NCI-H1417 treated with DMSO at 0.1 percent for 48 hours (cell line): ENCODE measurements around the gene TRIM9.

ENCODE experiments used
- DNase-seq: peaks from one replicate; lab custom pipeline; 2025; lab: John Stamatoyannopoulos, UW

Gene TRIM9

GRCh38 chr14:51093371-51094281, 1.3 kb downstream of the TRIM9 start:
- DNase-seq: peak; percentile 37

GRCh38 chr14:51092965-51093364, 1.9 kb downstream of the TRIM9 start:
- DNase-seq: no peak

- DNase-seq: no peak
Observed at GRCh38 chr14:51089278-51089677, 5.6 kb downstream of the TRIM9 start.

- DNase-seq: no peak
Observed at GRCh38 chr14:51087031-51087441, 7.9 kb downstream of the TRIM9 start.

GRCh38 chr14:51086044-51086443, 8.9 kb downstream of the TRIM9 start:
- DNase-seq: no peak

DNA sequence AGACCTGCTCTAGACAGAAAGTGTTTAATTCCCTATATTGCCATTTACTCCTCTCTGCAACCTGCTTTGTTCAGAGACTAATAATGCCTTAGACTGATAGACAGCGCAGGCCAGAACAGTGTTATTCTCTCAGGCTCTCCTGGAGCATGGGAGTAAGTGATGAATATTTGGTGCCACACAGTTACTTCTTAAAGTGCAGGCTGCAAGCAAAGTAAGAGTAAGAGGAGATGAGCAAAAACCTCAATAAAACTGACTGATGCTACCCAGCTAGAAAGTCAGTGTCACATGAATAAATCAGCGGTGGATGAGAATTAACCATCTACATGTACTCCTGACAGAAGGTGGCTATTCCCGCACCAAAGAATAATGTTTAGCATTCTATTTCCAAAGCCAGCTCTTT, 9.9 kb downstream of the TRIM9 start:
- DNase-seq: no peak

DNA sequence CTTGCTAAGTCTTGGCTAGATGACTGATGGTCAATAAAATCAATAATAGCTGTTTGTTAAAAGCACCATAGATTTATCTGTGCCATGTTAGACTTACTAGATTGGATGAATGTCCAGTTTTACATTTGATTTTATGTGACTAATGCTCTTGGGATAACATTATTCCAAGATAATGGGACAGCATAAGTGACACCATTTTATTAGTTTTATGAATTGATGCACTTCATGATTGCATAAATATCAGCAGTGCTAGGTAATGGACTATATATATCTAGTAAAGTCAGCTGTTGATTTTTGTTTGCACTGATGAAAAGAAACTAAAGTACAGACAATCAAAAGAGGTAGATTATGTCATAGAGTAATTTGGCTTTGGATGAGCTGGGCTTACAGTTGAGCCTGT, 10.4 kb downstream of the TRIM9 start:
- DNase-seq: no peak

DNA sequence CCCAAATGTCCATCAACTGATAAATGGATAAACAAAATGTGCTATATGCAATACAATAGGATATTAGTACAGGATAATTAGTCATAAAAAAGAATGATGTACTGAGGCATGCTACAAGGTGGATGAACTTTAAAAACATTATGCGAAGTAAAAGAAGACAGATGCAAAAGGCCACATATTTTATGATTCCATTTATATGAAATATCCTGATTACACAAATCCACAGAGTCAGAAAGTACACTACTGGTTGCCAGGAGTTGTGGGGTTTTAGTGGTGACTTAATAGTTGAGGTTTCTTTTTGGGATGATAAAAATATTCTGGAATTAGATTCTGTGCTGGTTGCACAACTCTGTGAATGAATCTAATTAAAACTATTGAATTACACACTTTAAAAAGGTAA, 12.6 kb downstream of the TRIM9 start:
- no peak for DNase-seq

GRCh38 chr14:51081712-51082111, 13.2 kb downstream of the TRIM9 start:
- no peak for DNase-seq

DNA sequence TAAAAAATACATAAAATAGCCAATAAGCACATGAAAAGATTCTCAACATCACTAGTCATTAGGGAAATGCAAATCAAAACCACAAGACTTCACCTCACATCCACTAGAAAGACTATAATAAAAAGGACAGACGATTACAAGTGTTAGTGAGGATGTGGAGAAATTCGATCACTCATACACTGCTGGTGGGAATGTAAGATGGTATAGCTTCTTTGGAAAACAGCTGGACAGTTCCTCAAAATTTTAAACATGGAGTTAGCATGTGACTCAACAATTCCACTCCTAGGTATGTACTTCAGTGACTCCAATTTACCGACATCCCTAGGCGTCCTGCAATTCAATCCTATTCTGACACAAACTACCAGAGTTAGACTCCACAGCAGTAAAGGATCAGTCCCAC, 13.7 kb downstream of the TRIM9 start:
- DNase-seq: no peak

- DNase-seq: no peak
Observed at GRCh38 chr14:51080645-51081044, 14.3 kb downstream of the TRIM9 start.

- no peak for DNase-seq
Observed at GRCh38 chr14:51079489-51079888, 15.4 kb downstream of the TRIM9 start.

GRCh38 chr14:51079085-51079484, 15.8 kb downstream of the TRIM9 start:
- DNase-seq: no peak

- no peak for DNase-seq
Observed at GRCh38 chr14:51074701-51075385, 20.1 kb downstream of the TRIM9 start.

DNA sequence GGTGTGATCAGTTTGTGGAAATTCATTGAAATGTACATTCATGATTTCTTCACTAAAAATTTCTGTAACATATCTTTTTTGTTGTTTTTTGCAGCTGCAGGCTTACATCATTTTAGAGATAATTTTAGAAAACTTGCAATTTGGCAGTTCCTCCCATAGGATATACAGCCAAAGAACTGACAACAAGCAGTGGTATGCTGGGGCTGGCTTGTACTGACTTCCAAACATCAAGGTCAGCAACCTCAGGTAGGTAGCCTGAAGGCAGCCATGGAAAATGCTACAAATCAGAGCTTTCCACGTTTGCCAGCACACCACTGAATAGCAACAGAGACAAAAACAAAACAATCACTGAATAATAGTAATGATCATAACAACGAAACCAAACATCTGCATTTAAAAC, 21.2 kb downstream of the TRIM9 start:
- no peak for DNase-seq

GRCh38 chr14:51072976-51073375, 21.9 kb downstream of the TRIM9 start:
- no peak for DNase-seq

GRCh38 chr14:51071857-51072256, 23.0 kb downstream of the TRIM9 start:
- DNase-seq: no peak

DNA sequence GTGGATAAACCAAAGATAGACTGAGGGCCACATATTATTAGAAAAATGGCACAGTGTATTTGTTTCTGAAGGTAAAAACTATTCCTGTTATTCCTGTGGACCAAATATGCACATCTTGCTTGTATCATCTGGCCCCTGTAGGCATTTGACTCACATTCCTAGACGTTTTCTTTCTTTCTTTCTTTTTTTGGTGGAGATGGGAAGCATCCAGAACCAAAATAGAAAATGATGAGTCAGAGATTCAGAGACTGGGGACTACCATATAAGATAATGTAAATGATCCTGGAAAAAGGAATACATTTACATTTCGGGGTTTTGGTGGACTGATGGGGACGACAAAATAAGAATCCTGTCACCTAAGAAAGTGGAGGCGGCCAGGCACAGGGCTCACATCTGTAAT, 24.2 kb downstream of the TRIM9 start:
- no peak for DNase-seq

DNA sequence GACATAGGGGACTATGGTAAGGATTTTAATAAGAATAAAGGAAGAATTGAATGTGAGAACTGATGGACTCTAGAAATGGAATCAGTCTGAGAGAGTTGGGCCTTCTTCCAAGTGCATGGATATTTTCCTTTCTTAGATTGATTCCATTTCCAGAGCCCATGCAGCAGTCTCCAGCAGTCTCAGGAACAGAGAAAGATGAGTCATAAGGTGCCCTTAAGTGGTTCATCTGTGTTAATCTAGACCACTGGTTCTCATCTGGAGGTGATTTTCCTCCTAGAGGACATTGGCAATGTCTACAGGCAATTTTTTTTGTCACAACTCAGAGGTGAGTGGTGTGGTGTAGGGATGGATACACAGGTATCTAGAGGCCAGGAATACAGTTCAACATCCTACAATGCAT, 25.9 kb downstream of the TRIM9 start:
- DNase-seq: no peak

DNA sequence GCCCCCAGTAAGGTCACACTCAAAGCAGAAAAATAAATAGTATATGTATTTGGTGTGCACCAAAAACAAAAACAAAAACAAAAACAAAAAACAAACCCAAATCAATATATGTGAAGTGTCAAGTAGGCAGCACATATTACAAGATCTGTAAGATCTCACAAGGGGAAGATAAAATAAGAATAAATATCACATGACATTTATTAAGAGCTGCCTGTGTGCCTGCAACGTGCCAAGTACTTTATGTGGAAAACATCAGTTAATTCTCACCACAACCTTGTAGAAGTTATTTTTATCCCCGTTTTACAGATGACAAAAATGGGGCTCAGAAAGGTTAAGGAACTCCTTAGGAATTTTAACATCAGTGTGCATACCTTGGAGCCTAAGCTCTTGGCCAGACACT, 26.6 kb downstream of the TRIM9 start:
- DNase-seq: no peak

DNA sequence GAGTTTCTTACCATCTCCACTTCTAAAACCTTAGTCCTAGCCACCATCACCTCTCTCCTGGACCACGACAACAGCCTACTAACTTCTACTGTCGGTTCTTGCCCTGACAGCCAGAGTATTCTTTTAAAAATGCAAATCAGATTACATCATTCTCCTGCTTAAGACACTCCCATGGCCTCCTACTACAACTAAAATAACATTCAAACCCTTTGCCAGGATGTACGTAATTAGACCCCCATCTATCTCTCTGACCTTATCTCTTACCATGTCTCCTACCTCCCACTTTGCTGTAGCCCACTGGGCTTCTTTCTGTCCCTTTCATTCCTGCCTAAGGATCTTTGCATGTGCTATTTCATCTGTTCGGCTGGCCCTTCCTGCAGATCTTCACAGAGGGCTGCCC, 27.6 kb downstream of the TRIM9 start:
- DNase-seq: no peak

GRCh38 chr14:51066576-51066975, 28.3 kb downstream of the TRIM9 start:
- no peak for DNase-seq

GRCh38 chr14:51059032-51059431, 35.9 kb downstream of the TRIM9 start:
- no peak for DNase-seq

GRCh38 chr14:51058382-51058781, 36.5 kb downstream of the TRIM9 start:
- no peak for DNase-seq
